RPMI7951 (cell line): ENCODE results near the gene IRF3. TPM values are rescaled to one million over a fixed set of nuclear protein-coding genes. Genes with fewer than 3 reads are reported as not detected.
A peak's percentile ranks its signal among the peaks of the same experiment; 100 is the strongest.
"Not testable (repeated sequence)": the region's sequence is repeated elsewhere in the genome, so short reads cannot be mapped to it uniquely, and the experiment has no call there.

Experiments used
- DNase-seq: peaks from one replicate; pipeline ENCODE4 v3.0.0-alpha.2; 2012; ENCODE audit warnings: low read depth
- total RNA-seq: library from RNA; depleted of rRNA; stranded (reverse); fragments of >200 nt; shearing (Covaris generic); gene quantifications from 2 replicates; pipeline ENCODE4 v1.2.3, GENCODE V29; 2014; rRNA removed

Gene IRF3
- total RNA-seq, 1 experiment from 2014 or later, result 58.4 TPM

DNA sequence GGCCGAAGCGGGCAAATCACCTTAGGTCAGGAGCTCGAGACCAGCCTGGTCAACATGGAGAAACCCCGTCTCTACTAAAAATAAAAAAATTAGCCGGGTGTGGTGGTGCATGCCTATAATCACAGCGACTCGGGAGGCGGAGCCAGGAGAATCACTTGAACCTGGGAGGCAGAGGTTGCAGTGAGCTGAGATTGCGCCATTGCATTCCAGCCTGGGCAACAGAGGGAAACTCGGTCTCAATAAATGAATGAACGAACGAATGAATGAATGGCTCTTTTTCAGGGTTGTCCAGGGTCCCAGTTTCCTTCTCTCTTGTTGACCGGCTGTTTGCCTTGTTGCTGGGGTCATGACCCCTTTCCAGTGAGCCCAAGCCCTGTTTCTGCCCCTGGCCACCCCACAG, 47.8 kb downstream of the IRF3 start:
- not testable (repeated sequence) for DNase-seq

DNA sequence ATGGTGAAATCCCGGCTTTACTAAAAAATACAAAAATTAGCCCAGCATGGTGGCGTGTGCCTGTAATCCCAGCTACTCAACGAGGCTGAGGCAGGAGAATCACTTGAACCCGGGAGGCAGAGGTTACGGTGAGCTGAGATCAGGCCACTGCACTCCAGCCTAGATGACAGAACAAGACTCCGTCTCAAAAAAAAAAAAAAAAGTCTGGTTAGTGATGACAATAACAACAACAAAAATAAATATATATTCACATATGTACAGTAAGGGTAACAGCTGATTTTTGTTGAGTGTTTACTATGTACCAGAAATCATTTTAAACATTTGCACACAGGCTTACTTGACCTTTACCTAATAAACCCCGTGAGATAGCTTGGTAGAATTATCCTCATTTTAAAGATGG, 48.7 kb downstream of the IRF3 start:
- DNase-seq, result no peak

DNA sequence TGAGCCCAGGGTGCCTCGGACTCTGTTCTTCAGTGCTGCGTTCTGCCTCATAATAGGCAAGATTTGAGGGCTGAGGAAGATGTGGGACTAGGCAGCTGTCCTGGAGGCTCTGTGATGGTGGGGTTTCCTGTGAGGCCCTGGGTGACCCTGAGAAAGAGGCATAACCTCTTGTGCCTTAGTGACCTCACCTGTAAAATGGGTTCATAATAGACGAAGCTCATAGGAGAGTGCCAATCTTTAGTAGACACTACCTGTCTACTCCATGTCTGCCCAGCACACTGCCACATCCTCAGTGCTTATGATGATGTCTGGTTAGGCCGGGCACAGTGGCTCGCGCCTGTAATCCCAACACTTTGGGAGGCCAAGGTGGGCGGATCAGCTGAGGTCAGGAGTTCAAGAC, 49.1 kb downstream of the IRF3 start:
- no peak for DNase-seq

DNA sequence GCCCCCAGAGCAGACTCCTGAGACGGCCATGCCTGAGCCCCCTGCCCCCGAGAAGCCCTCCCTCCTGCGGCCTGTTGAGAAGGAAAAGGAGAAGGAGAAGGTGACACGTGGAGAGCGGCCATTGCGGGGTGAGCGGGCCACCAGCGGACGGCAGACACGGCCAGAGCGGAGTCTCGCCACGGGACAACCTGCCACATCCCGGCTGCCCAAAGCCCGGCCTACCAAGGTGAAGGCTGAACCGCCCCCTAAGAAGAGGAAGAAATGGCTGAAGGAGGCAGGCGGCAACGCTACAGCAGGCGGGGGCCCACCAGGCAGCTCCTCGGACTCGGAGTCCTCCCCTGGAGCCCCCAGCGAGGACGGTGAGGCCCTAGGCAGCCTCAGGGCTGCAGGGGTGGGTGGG, 49.8 kb downstream of the IRF3 start:
- no peak for DNase-seq

DNA sequence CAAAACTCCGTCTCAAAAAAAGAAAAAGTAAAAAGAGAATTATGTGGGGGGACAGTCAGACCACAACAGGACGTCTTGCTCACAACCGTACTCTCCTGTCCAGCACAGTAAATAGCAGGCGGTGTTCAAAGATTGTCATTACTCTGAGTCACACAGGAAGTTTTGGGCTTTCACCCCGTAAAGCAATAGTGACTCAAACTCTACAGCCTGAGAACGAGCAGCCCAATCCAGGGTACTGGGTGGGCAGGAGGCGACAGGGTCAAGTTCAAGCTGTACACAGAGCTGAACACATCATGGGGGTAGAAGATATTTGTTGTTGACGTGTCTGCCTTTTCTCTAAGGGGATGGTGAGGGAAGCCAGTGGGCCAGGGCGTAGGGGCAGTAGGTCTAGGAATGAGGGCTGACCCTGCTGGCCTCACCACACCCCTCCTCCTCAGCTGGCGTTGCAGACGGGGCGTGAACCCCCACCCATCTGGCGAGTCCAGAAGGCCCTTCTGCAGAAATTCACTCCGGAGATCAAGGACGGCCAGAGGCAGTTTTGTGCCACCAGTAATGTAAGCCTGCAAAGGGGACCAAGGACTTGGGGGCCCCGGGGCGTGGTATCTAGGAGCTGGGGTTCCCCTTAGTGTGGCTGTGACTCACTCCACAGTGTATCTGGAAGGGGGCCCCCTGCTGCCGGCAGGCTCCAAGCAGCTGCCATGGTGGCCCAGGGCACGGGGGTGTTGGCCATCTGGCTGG, 51.4 kb downstream of the IRF3 start:
- DNase-seq, result peak; percentile 93

DNA sequence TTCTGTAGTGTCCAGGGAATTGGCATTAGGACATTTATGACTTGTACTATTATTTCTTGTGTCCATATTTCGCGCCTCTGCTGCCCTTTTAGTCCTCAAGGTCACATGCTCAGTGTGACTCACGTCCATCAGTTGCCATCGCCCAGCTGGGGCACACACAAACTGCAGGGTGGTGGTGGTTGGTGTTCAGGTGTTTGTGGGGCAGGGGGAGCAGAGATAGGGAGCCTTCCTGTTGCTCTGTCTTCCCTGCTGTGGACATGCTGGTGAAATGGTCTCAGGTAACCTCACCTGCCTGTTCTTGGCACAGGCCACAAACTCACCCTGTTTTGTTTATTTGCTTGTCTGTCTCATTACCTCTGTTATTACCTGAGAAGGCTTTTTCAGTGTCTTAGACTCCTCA, 52.3 kb downstream of the IRF3 start:
- DNase-seq, result peak; percentile 63

Other genes starting within 250 kb of the IRF3 start
- not detected in 2 replicates for gene PTH2, start 242.4 kb downstream of the IRF3 start, total RNA-seq
- not detected in 2 replicates for gene GFY, start 240.5 kb downstream of the IRF3 start, total RNA-seq
- gene SLC17A7, start 224.3 kb downstream of the IRF3 start, total RNA-seq, result 0.84 and 1.9 TPM in 2 replicates
- gene PIH1D1, start 214.0 kb downstream of the IRF3 start, total RNA-seq, result 176 and 221 TPM in 2 replicates
- 12.9 and 20.3 TPM in 2 replicates for gene ALDH16A1, start 212.6 kb downstream of the IRF3 start, total RNA-seq
- gene FLT3LG, start 191.6 kb downstream of the IRF3 start, total RNA-seq, result 8.0 and 12.7 TPM in 2 replicates
- 2,557 and 2,630 TPM in 2 replicates for gene RPL13A, start 178.2 kb downstream of the IRF3 start, total RNA-seq
- 4,830 and 4,921 TPM in 2 replicates for gene RPS11, start 169.4 kb downstream of the IRF3 start, total RNA-seq
- gene FCGRT, start 153.2 kb downstream of the IRF3 start, total RNA-seq, result 14.7 and 22.9 TPM in 2 replicates
- 145 and 157 TPM in 2 replicates for gene RCN3, start 137.9 kb downstream of the IRF3 start, total RNA-seq
- gene NOSIP, start 85.3 kb downstream of the IRF3 start, total RNA-seq, result 159 TPM in 2 replicates
- 0.10 TPM in 1 of 2 replicates, not detected in the other for gene PRRG2, start 84.5 kb downstream of the IRF3 start, total RNA-seq
- gene PRR12, start 74.7 kb downstream of the IRF3 start, total RNA-seq, result 1.1 and 2.3 TPM in 2 replicates
- 81.8 and 84.2 TPM in 2 replicates for gene RRAS, start 25.7 kb downstream of the IRF3 start, total RNA-seq
- gene SCAF1, start 23.6 kb downstream of the IRF3 start, total RNA-seq, result 7.1 and 16.0 TPM in 2 replicates
- 19.7 and 26.8 TPM in 2 replicates for gene BCL2L12, start 76 bp upstream of the IRF3 start, total RNA-seq
- gene PRMT1, start 11.4 kb upstream of the IRF3 start, total RNA-seq, result 334 and 387 TPM in 2 replicates
- 0.72 and 0.78 TPM in 2 replicates for gene ADM5, start 23.7 kb upstream of the IRF3 start, total RNA-seq
- 18.3 and 21.8 TPM in 2 replicates for gene CPT1C, start 25.3 kb upstream of the IRF3 start, total RNA-seq
- gene TSKS, start 97.4 kb upstream of the IRF3 start, total RNA-seq, result not detected in 2 replicates
- gene AP2A1, start 101.1 kb upstream of the IRF3 start, total RNA-seq, result 51.8 and 65.5 TPM in 2 replicates
- 33.7 and 34.5 TPM in 2 replicates for gene FUZ, start 147.4 kb upstream of the IRF3 start, total RNA-seq
- 22.9 and 29.3 TPM in 2 replicates for gene MED25, start 152.4 kb upstream of the IRF3 start, total RNA-seq
- 89.9 and 100 TPM in 2 replicates for gene PTOV1, start 185.3 kb upstream of the IRF3 start, total RNA-seq
- 22.7 and 29.7 TPM in 2 replicates for gene PNKP, start 201.7 kb upstream of the IRF3 start, total RNA-seq
- 10.8 and 15.3 TPM in 2 replicates for gene AKT1S1, start 211.5 kb upstream of the IRF3 start, total RNA-seq
- gene TBC1D17, start 211.8 kb upstream of the IRF3 start, total RNA-seq, result 10.3 and 12.3 TPM in 2 replicates
- gene IL4I1, start 231.0 kb upstream of the IRF3 start, total RNA-seq, result 0.39 and 1.3 TPM in 2 replicates